H1 (cell line): Measurements from ENCODE around the gene PTPRG. TPM values are rescaled to one million over a fixed set of nuclear protein-coding genes. Genes with fewer than 3 reads are reported as not detected.
A peak's percentile ranks its signal among the peaks of the same experiment; 100 is the strongest.

ENCODE experiments used
- CTCF ChIA-PET: fragments of 300-600 bp; sonication (Branson Sonifier 250); formaldehyde crosslinking; loops from one replicate; lab custom pipeline; 2021; ENCODE audit not compliant: partially characterized antibody; lab: Charles Lee
- POLR2A ChIA-PET: fragments of 300-600 bp; sonication (Branson Sonifier 250); formaldehyde crosslinking; loops from one replicate; lab custom pipeline; 2021; ENCODE audit warnings: inconsistent platforms; ENCODE audit not compliant: partially characterized antibody; lab: Charles Lee
- DNase-seq, 2 experiments: peaks; one replicate each; pipeline versions ENCODE4 v3.0.0 to v3.0.0-alpha.2; 2010 to 2022; ENCODE audit warnings: low spot score in 2 of 2, low read depth in 1 of 2, mixed read lengths in 1 of 2
- FAIRE-seq: peaks from 2 replicates; lab custom pipeline; 2011; peaks lifted over from hg19 to GRCh38; lab: Jason Lieb, UNC
- H2AFZ ChIP-seq: 2 replicates; pipeline ENCODE4 v1.8.1; 2012; ENCODE audit warnings: low read length, inconsistent platforms
- H2AK5ac ChIP-seq: 2 replicates; pipeline ENCODE4 v1.6.1; 2013; ENCODE audit warnings: low read depth, low read length
- H2BK120ac ChIP-seq: replicated peaks from 2 replicates; pipeline ENCODE3; 2013; ENCODE audit warnings: low read depth, low read length, inconsistent platforms
- H2BK12ac ChIP-seq: 2 replicates; pipeline ENCODE4 v1.6.1; 2013; ENCODE audit warnings: low read depth, low read length
- H2BK15ac ChIP-seq: 2 replicates; pipeline ENCODE4 v1.6.1; 2013; ENCODE audit warnings: low read length
- H2BK20ac ChIP-seq: 2 replicates; pipeline ENCODE4 v1.6.1; 2013; ENCODE audit warnings: low read length
- H2BK5ac ChIP-seq: 2 replicates; pipeline ENCODE4 v1.6.1; 2013; ENCODE audit warnings: low read depth, low read length
- H3K14ac ChIP-seq: 2 replicates; pipeline ENCODE4 v1.6.1; 2013; ENCODE audit warnings: inconsistent platforms; ENCODE audit not compliant: insufficient read length
- H3K18ac ChIP-seq: 2 replicates; pipeline ENCODE4 v1.6.1; 2013; ENCODE audit warnings: low read length; ENCODE audit errors: extremely low read depth
- H3K23ac ChIP-seq: 2 replicates; pipeline ENCODE4 v1.6.1; 2013; ENCODE audit warnings: inconsistent platforms; ENCODE audit not compliant: insufficient read length
- H3K23me2 ChIP-seq: 2 replicates; pipeline ENCODE4 v1.6.1; 2013; ENCODE audit warnings: low read depth, low read length
- H3K27ac ChIP-seq: 2 replicates; pipeline ENCODE4 v1.6.1; 2011; ENCODE audit warnings: low read depth, low read length, inconsistent platforms
- H3K27me3 ChIP-seq, 4 experiments: replicated peaks in 1 of 4; 1 replicate in 1 of 4; 2 replicates in 3 of 4; pipeline versions ENCODE4 v1.6.1 to v1.8.1; 2011 to 2013; ENCODE audit warnings: low read length in 3 of 4, mild to moderate bottlenecking in 3 of 4, inconsistent platforms in 2 of 4, mixed read lengths in 2 of 4, moderate library complexity in 1 of 4; ENCODE audit not compliant: control insufficient read depth in 3 of 4, insufficient read depth in 3 of 4; ENCODE audit errors: extremely low read depth in 1 of 4
- H3K36me3 ChIP-seq, 4 experiments: 2 replicates each; pipeline versions ENCODE4 v1.6.1 to v1.8.1; 2011 to 2013; ENCODE audit warnings: mild to moderate bottlenecking in 4 of 4, low read length in 3 of 4, moderate library complexity in 2 of 4, control low read depth in 1 of 4, inconsistent platforms in 1 of 4; ENCODE audit not compliant: insufficient read depth in 4 of 4, control insufficient read depth in 2 of 4
- H3K4ac ChIP-seq: replicated peaks from 2 replicates; pipeline ENCODE3; 2013; ENCODE audit warnings: low read length, low read depth, mixed read lengths, inconsistent platforms; ENCODE audit not compliant: insufficient read length
- H3K4me1 ChIP-seq, 4 experiments: replicated peaks in 1 of 4; 1 replicate in 1 of 4; 2 replicates in 3 of 4; pipeline versions ENCODE4 v1.6.1 to v1.8.1; 2011 to 2013; ENCODE audit warnings: low read length in 3 of 4, inconsistent platforms in 2 of 4, mixed read lengths in 1 of 4; ENCODE audit not compliant: insufficient read depth in 4 of 4, control insufficient read depth in 3 of 4
- H3K4me2 ChIP-seq, 2 experiments: 2 replicates each; pipeline versions ENCODE4 v1.6.1 to v1.8.1; 2011 to 2013; ENCODE audit warnings: low read depth in 2 of 2, low read length in 2 of 2, control low read depth in 1 of 2, inconsistent platforms in 1 of 2, mild to moderate bottlenecking in 1 of 2; ENCODE audit not compliant: insufficient read depth in 1 of 2
- H3K4me3 ChIP-seq, 4 experiments: fragments of 200-600, 300-600 bp in 1 of 4; sonication (generic), shearing (Covaris generic), sonication (Bioruptor Twin) in 1 of 4; 2 replicates each; pipeline versions ENCODE4 v1.5.1 to v1.8.1; 2011 to 2016; ENCODE audit warnings: low read length in 4 of 4, low read depth in 3 of 4, control low read depth in 2 of 4, inconsistent platforms in 2 of 4, mild to moderate bottlenecking in 2 of 4, mixed read lengths in 1 of 4, moderate library complexity in 1 of 4; ENCODE audit not compliant: insufficient read depth in 2 of 4; ENCODE audit errors: extremely low read depth in 1 of 4
- H3K56ac ChIP-seq: replicated peaks from 2 replicates; pipeline ENCODE3; 2013; ENCODE audit warnings: low read depth, mild to moderate bottlenecking, mixed read lengths, low read length, inconsistent platforms; ENCODE audit not compliant: insufficient read length
- H3K79me1 ChIP-seq: 2 replicates; pipeline ENCODE4 v1.6.1; 2013; ENCODE audit warnings: low read depth, low read length, control low read depth
- H3K79me2 ChIP-seq, 2 experiments: 2 replicates each; pipeline versions ENCODE4 v1.6.1 to v1.8.1; 2012 to 2013; ENCODE audit warnings: low read length in 2 of 2, mild to moderate bottlenecking in 2 of 2, inconsistent platforms in 1 of 2; ENCODE audit not compliant: insufficient read depth in 2 of 2, control insufficient read depth in 1 of 2
- H3K9ac ChIP-seq, 4 experiments: replicated peaks in 1 of 4; 1 replicate in 1 of 4; 2 replicates in 3 of 4; pipeline versions ENCODE4 v1.6.1 to v1.8.1; 2011 to 2013; ENCODE audit warnings: low read depth in 3 of 4, low read length in 3 of 4, control low read depth in 2 of 4, mild to moderate bottlenecking in 2 of 4, moderate library complexity in 2 of 4, inconsistent platforms in 1 of 4; ENCODE audit errors: extremely low read depth in 1 of 4
- H3K9me3 ChIP-seq, 2 experiments: 2 replicates each; pipeline versions ENCODE4 v1.6.1 to v1.8.1; 2012 to 2013; ENCODE audit warnings: mild to moderate bottlenecking in 2 of 2, moderate library complexity in 2 of 2, control low read depth in 1 of 2, inconsistent platforms in 1 of 2, low read depth in 1 of 2, low read length in 1 of 2, mixed read lengths in 1 of 2; ENCODE audit not compliant: insufficient read depth in 2 of 2
- H4K20me1 ChIP-seq, 2 experiments: replicated peaks in 1 of 2; 2 replicates each; pipeline versions ENCODE3 to v1.8.1; 2011 to 2013; ENCODE audit warnings: inconsistent platforms in 2 of 2, low read length in 2 of 2, mild to moderate bottlenecking in 1 of 2; ENCODE audit not compliant: insufficient read depth in 2 of 2, control insufficient read depth in 1 of 2
- H4K5ac ChIP-seq: 2 replicates; pipeline ENCODE4 v1.6.1; 2013; ENCODE audit warnings: low read length, low read depth, mixed read lengths, inconsistent platforms; ENCODE audit not compliant: insufficient read length
- H4K8ac ChIP-seq: 2 replicates; pipeline ENCODE4 v1.8.0; 2013; ENCODE audit warnings: mild to moderate bottlenecking, moderate library complexity, low read length, inconsistent platforms; ENCODE audit not compliant: insufficient read depth; ENCODE audit errors: extremely low read depth
- H4K91ac ChIP-seq: replicated peaks from 2 replicates; pipeline ENCODE3; 2013; ENCODE audit warnings: low read length, mixed read lengths, inconsistent platforms; ENCODE audit not compliant: insufficient read length
- GTF2F1 ChIP-seq: IDR thresholded peaks from 2 replicates; pipeline ENCODE4 v1.6.1; 2012; ENCODE audit warnings: low read depth, low read length, improper control_type of control experiment, borderline replicate concordance
- KDM1A ChIP-seq: fragments of 200-600, 300-600 bp; sonication (generic); IDR thresholded peaks from 2 replicates; pipeline ENCODE4 v1.7.1; 2016; ENCODE audit warnings: mild to moderate bottlenecking, low read length, borderline replicate concordance
- NRF1 ChIP-seq: IDR thresholded peaks from 2 replicates; pipeline ENCODE4 v1.6.1; 2011; ENCODE audit warnings: mild to moderate bottlenecking, low read depth, low read length, improper control_type of control experiment
- PHF8 ChIP-seq: fragments of 200-600 bp; sonication (generic); conservative IDR thresholded peaks from 2 replicates; pipeline ENCODE4 v1.7.1; 2012; ENCODE audit warnings: low read depth, mild to moderate bottlenecking, inconsistent platforms, low read length, moderate library complexity
- RFX5 ChIP-seq: IDR thresholded peaks from 2 replicates; pipeline ENCODE4 v1.6.1; 2011; ENCODE audit warnings: low read depth, low read length, improper control_type of control experiment, borderline replicate concordance
- SP2 ChIP-seq: IDR thresholded peaks from 2 replicates; pipeline ENCODE4 v1.6.1; 2012; ENCODE audit warnings: mild to moderate bottlenecking, low read length, inconsistent platforms
- WGBS, 2 experiments: shearing (Covaris generic) in 1 of 2; methylation state at CpG; one replicate each; pipeline versions ENCODE4 v1.1.6 to v1.1.7; 2013 to 2015; ENCODE audit warnings: low lambda C conversion rate in 2 of 2, mixed read lengths in 2 of 2, inconsistent platforms in 1 of 2, low coverage in 1 of 2, missing lambda C conversion rate in 1 of 2; ENCODE audit not compliant: insufficient replicate concordance in 2 of 2, insufficient coverage in 1 of 2, insufficient read length in 1 of 2; ENCODE audit errors: extremely low coverage in 1 of 2, missing lambda C conversion rate in 1 of 2; 5-methylcytosine and 5-hydroxymethylcytosine counted together
- polyA plus RNA-seq, 7 experiments: library from polyadenylated mRNA; depleted of rRNA in 3 of 7; stranded (reverse) in 5 of 7; unstranded in 2 of 7; fragments of >200 nt in 5 of 7; fragments of 200-250 nt in 2 of 7; gene quantifications; 1 replicate in 5 of 7; 2 replicates in 1 of 7; 4 replicates in 1 of 7; pipeline versions ENCODE4 v1.2.1 to v1.2.3, GENCODE V29; 2011 to 2013; ENCODE audit warnings: missing spikeins in 2 of 7, mixed read lengths in 2 of 7
- total RNA-seq: library from RNA; stranded (reverse); fragmentation: NEBNext Ultra II Directional; extraction: Animal tissue kit (Norgen Biotek cat#: 25700); gene quantifications from 2 replicates; pipeline ENCODE4 v1.2.1, GENCODE V29; 2021
- TF ChIP-seq, protein P1 (sequence below): IDR thresholded peaks from 2 replicates; pipeline ENCODE4 v1.6.1; 2011; ENCODE audit warnings: low read depth, mild to moderate bottlenecking, low read length; ENCODE audit not compliant: insufficient read depth
- TF ChIP-seq, protein P2 (sequence below): IDR thresholded peaks from 2 replicates; pipeline ENCODE4 v1.6.1; 2012; ENCODE audit warnings: inconsistent platforms

The PTPRG gene
- total and polyA plus RNA-seq, 2 of the 8 experiments (the other 6 are each of a cell fraction or from before 2014, with no cell fraction given), result 23.3 to 96.2 TPM

DNA sequence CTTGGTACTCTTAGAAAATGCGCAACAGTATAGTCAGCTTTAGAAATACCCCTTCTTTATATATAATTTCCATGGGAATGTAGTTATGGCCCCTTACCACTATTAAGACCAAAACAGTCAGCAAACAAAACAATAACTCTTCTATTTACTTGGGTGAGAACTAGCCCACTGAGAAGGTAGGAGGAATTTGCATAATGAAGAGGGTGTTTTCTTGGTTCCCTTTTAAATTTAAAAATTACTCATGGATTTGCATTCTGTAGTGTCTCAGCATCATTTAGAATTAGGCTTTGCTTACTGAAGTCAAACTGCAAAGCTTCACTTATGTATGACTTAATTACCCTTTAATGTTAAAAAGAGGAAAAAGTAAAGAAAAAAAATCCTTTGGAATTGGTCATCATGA lies 350.8 kb downstream of the PTPRG start:
- no peak overlapping the region for H2BK120ac ChIP-seq
- 67% methylated on average over 1 of the region's 1 CpG; no CpG with 5 or more reads in 1 of the 2 experiments for WGBS, 2 experiments
- no peak overlapping the region for H3K18ac ChIP-seq
- no peak overlapping the region for H3K4ac ChIP-seq
- H3K4me2 ChIP-seq, result no peak overlapping the region; a peak in 1 of 4 replicates
- no peak overlapping the region for H2BK20ac ChIP-seq
- FAIRE-seq (no peak), DNase-seq (no peak)
- H3K23me2 ChIP-seq, result no peaks in the 10 kb centered on the region
- H2BK12ac ChIP-seq, result no peak overlapping the region
- H4K8ac ChIP-seq, result no peak overlapping the region
- no peaks in the 10 kb centered on the region for H3K36me3 ChIP-seq
- no peak overlapping the region for H2BK15ac ChIP-seq
- peaks cover 0 to 89% of the 10 kb centered on the region in 2 experiments; a peak in 3 of 4 replicates for H3K79me2 ChIP-seq
- H2AFZ ChIP-seq, result no peak overlapping the region
- no peak overlapping the region for H4K91ac ChIP-seq
- H3K56ac ChIP-seq, result no peak overlapping the region
- H3K23ac ChIP-seq, result no peak overlapping the region
- H3K27me3 ChIP-seq, result no peaks in the 10 kb centered on the region
- peaks cover 2% of the 10 kb centered on the region; the same call in 1 of the 2 replicates for H3K79me1 ChIP-seq
- H2AK5ac ChIP-seq, result no peak overlapping the region
- CTCF ChIA-PET, result no interaction called here
- no peak overlapping the region for H3K9ac ChIP-seq
- H3K14ac ChIP-seq, result no peak overlapping the region
- H4K20me1 ChIP-seq, result peaks cover 0 to 3% of the 10 kb centered on the region in 2 experiments
- no peak overlapping the region for H2BK5ac ChIP-seq
- H3K4me3 ChIP-seq, result 0 out of 8 replicates have a peak overlapping the region, but pooled peaks of 1 of the 4 experiments have one; percentile 5
- no peaks in the 10 kb centered on the region for H3K9me3 ChIP-seq
- no peak overlapping the region for H3K27ac ChIP-seq
- peaks cover 2 to 20% (median 9%) of the 10 kb centered on the region in 4 experiments; a peak in 6 of 7 replicates for H3K4me1 ChIP-seq
- H4K5ac ChIP-seq, result no peak overlapping the region
- POLR2A ChIA-PET, result no interaction called here
- TF ChIP-seq KDM1A, result no peak
- TF ChIP-seq, protein P1, sequence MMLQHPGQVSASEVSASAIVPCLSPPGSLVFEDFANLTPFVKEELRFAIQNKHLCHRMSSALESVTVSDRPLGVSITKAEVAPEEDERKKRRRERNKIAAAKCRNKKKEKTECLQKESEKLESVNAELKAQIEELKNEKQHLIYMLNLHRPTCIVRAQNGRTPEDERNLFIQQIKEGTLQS, result no peak
- TF ChIP-seq, protein P2, sequence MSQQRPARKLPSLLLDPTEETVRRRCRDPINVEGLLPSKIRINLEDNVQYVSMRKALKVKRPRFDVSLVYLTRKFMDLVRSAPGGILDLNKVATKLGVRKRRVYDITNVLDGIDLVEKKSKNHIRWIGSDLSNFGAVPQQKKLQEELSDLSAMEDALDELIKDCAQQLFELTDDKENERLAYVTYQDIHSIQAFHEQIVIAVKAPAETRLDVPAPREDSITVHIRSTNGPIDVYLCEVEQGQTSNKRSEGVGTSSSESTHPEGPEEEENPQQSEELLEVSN, result no peak
- no peak for TF ChIP-seq NRF1
- no peak for TF ChIP-seq PHF8
- no peak for TF ChIP-seq GTF2F1
- no peak for TF ChIP-seq SP2
- no peak for TF ChIP-seq RFX5
